ENCODE measurements around the gene ANGEL2. TPM values are rescaled to one million over a fixed set of nuclear protein-coding genes. Genes with fewer than 3 reads are reported as not detected.
A peak's percentile ranks its signal among the peaks of the same experiment; 100 is the strongest.

Gene ANGEL2
- total RNA-seq (2014; rRNA removed; shearing (Covaris generic)) (24.1 and 40.1 TPM in 2 replicates), total RNA-seq (2022) (42.7 and 50.8 TPM in 2 replicates), Bru-seq, nascent RNA (percentile 84 among the genes with signal in this experiment), BruChase-seq, experiment 1, labeled RNA remaining after a 6-hour chase (percentile 82 among the genes with signal in this experiment), BruChase-seq, experiment 2, labeled RNA remaining after a 2-hour chase (percentile 89 among the genes with signal in this experiment)
- long read RNA-seq, full-length matches to known transcripts = 4 of 50 reads
- long read RNA-seq, partial matches to known transcripts = 11 of 50 reads
- long read RNA-seq, other reads (novel, unspliced or antisense) = 35 of 50 reads

GRCh38 chr1:213015099-213016050, at the start of gene ANGEL2:
TSS of gene ANGEL2 (minus strand) at chr1:213015867. CDS start at chr1:213015671, 196 bp downstream.
- Histone ChIP-seq H2AFZ (ENCODE audit: low read length) (peak within 1 kb of the TSS; percentile 80; the same call in 1 of the 2 replicates), H3K9me2 (ENCODE audit: insufficient read depth, low read length) (no peaks in the 10 kb centered on the region), H3K36me3 (ENCODE audit: insufficient read depth, low read length) (peaks cover 30% of the 10 kb centered on the region), H4K20me1 (ENCODE audit: insufficient read depth, low read length) (no peaks in the 10 kb centered on the region), H3K4me3 (ENCODE audit: low read depth, low read length, poor library complexity, severe bottlenecking) (peak within 1 kb of the TSS; percentile 88), H3K79me2 (ENCODE audit: insufficient read depth, low read depth, low read length) (peaks cover 25% of the 10 kb centered on the region), H3K4me1 (ENCODE audit: insufficient read depth, low read length, poor library complexity, severe bottlenecking) (peaks cover 23% of the 10 kb centered on the region), H3K9me3 (ENCODE audit: low read length) (no peaks in the 10 kb centered on the region), H3K27ac (ENCODE audit: low read depth, low read length, poor library complexity, severe bottlenecking) (peak within 1 kb of the TSS; percentile 73), H3K4me2 (ENCODE audit: low read length) (peak within 1 kb of the TSS; percentile 80)
- no TSS peak for BruUV-seq (replicated peaks)
- intact Hi-C loops (cut with micrococcal nuclease; ENCODE audit: unreplicated experiment) = loop anchor here (1.0 kb wide), 1 partner anchor 36 kb away; the partner anchor contains the start of gene RPS6KC1
- POLR2A ChIA-PET = interaction anchor here (0.7 to 2.6 kb wide), 11 partner anchors 12 to 496 kb away, joined by 3 to 15 read pairs (median 3); partner anchors contain the start of genes NSL1, RPS6KC1 and TATDN3
- DNase-seq (ENCODE audit: low spot score) = peak; percentile 98
- CTCF ChIA-PET (ENCODE audit: unreplicated experiment) = interaction anchor here (0.6 kb wide), 2 partner anchors 239 to 256 kb away, joined by 3 read pairs; no protein-coding TSS in a partner anchor
- TF ChIP-seq EZH2phosphoT487 (IDR thresholded peaks at IDR 0.05; ENCODE audit: borderline replicate concordance, low read depth, low read length) (no peak), CTCF (conservative IDR thresholded peaks at IDR 0.05; ENCODE audit: low read length) (no peak)

- peak; percentile 8 for DNase-seq (ENCODE audit: low spot score)
- H3K79me2 ChIP-seq (ENCODE audit: insufficient read depth, low read depth, low read length) = no peaks in the 10 kb centered on the region
- intact Hi-C loops (cut with micrococcal nuclease; ENCODE audit: unreplicated experiment) = no loop called here
- H3K4me1 ChIP-seq (ENCODE audit: insufficient read depth, low read length, poor library complexity, severe bottlenecking) = no peaks in the 10 kb centered on the region
- H3K4me2 ChIP-seq (ENCODE audit: low read length) = no peak overlapping the region
- H3K36me3 ChIP-seq (ENCODE audit: insufficient read depth, low read length) = no peaks in the 10 kb centered on the region
- H3K9me3 ChIP-seq (ENCODE audit: low read length) = 0 out of 2 replicates have a peak, but pooled peaks cover 7% of the 10 kb centered on the region
- CTCF ChIA-PET (ENCODE audit: unreplicated experiment) = no interaction called here
- TF ChIP-seq EZH2phosphoT487 (IDR thresholded peaks at IDR 0.05; ENCODE audit: borderline replicate concordance, low read depth, low read length) (no peak), CTCF (conservative IDR thresholded peaks at IDR 0.05; ENCODE audit: low read length) (peak; percentile 54)
- no peak overlapping the region for H3K4me3 ChIP-seq (ENCODE audit: low read depth, low read length, poor library complexity, severe bottlenecking)
- no peak overlapping the region for H2AFZ ChIP-seq (ENCODE audit: low read length)
- POLR2A ChIA-PET = interaction anchor here (0.7 kb wide), 1 partner anchor 402 kb away, joined by 3 read pairs; no protein-coding TSS in a partner anchor
- BruUV-seq (replicated peaks) = no TSS peak
- no peaks in the 10 kb centered on the region for H4K20me1 ChIP-seq (ENCODE audit: insufficient read depth, low read length)
- H3K27ac ChIP-seq (ENCODE audit: low read depth, low read length, poor library complexity, severe bottlenecking) = no peak overlapping the region
- H3K9me2 ChIP-seq (ENCODE audit: insufficient read depth, low read length) = no peaks in the 10 kb centered on the region
Measured at GRCh38 chr1:213061263-213061662, 45.6 kb upstream of the ANGEL2 start.

Data from OCI-LY7 (cell line).